ENCODE data around the gene RAB11FIP2.

Gene RAB11FIP2

GRCh38 chr10:118034791-118035261, 11.9 kb downstream of the RAB11FIP2 start:
- TF ChIP-seq CTCF (conservative IDR thresholded peaks at IDR 0.05), result no peak
- H3K27ac ChIP-seq, result no peak overlapping the region

- H3K27ac ChIP-seq, result no peak overlapping the region
- no peak for TF ChIP-seq CTCF (conservative IDR thresholded peaks at IDR 0.05)
Observed at GRCh38 chr10:118033905-118034304, 12.8 kb downstream of the RAB11FIP2 start.

DNA sequence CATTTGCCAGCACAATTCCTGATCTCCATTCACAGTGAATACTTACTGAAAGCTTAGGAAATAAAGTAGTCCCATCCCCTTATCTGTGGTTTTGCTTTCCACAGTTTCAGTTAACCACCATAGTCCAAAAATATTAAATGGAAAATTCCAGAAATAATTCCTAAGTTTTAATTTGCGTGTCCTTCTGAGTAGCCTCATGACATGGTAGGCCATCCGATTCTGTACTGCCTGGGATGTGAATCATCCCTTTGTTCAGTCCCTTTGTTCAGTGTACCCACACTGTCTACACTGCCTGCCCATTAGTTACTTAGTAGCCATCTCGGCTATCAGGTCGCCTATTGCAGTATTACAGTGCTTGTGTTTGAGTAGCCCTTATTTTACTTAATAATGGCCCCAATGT, 14.2 kb downstream of the RAB11FIP2 start:
- no peak for TF ChIP-seq CTCF (conservative IDR thresholded peaks at IDR 0.05)
- no peak overlapping the region for H3K27ac ChIP-seq

DNA sequence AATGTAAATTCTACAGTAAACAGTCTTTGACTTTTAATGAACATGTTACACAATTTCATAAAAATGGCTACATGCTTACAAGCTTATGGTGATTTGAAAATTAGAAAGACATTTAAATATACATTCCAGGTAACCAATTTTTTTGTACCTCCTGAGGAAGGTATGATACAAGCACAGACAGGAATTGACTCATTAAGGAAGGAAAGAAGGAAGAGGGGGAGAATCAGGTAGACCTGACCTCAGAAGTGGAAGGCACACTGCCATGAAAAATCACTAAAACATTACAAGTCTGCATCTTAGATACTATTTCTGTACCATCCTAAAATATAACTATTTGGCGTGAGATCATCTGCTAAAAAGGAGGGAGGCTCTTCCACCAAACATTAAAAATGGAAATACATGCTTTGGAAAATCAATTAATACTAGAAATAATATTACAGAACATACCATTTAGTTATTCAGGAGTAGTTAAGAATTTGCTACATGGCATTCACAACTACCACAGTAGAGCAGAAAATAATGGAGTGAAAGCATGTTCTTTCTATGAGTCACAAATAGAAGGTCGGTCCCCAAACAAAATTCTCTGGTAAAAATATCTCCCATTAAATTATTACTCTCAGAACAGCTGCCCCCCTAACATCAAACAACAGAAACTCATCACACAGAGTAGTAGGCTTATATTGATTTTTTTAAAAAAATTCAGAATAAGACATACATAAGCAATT, 15.2 kb downstream of the RAB11FIP2 start:
- H3K27ac ChIP-seq, result no peak overlapping the region

GRCh38 chr10:118028619-118029018, 18.1 kb downstream of the RAB11FIP2 start:
- TF ChIP-seq CTCF (conservative IDR thresholded peaks at IDR 0.05), result no peak
- no peak overlapping the region for H3K27ac ChIP-seq

More for the DNA sequence above, 15.2 kb downstream of the RAB11FIP2 start:
- TF ChIP-seq CTCF (conservative IDR thresholded peaks at IDR 0.05), result no peak

- no peak for TF ChIP-seq CTCF (conservative IDR thresholded peaks at IDR 0.05)
Observed at GRCh38 chr10:118027397-118027796, 19.3 kb downstream of the RAB11FIP2 start.

GRCh38 chr10:118026936-118027335, 19.8 kb downstream of the RAB11FIP2 start:
- no peak for TF ChIP-seq CTCF (conservative IDR thresholded peaks at IDR 0.05)
- H3K27ac ChIP-seq, result no peak overlapping the region

More at GRCh38 chr10:118027397-118027796, 19.3 kb downstream of the RAB11FIP2 start:
- H3K27ac ChIP-seq, result no peak overlapping the region

Measured in VCaP (cell line).